Measurements from ENCODE around the gene SLFN12L. TPM values are rescaled to one million over a fixed set of nuclear protein-coding genes. Genes with fewer than 3 reads are reported as not detected.
A peak's percentile ranks its signal among the peaks of the same experiment; 100 is the strongest.
"Not testable (repeated sequence)": the region's sequence is repeated elsewhere in the genome, so short reads cannot be mapped to it uniquely, and the experiment has no call there.

Gene SLFN12L
- total and polyA plus RNA-seq, 3 experiments from 2014 or later = 27.5 to 50.8 (median 48.8) TPM

DNA sequence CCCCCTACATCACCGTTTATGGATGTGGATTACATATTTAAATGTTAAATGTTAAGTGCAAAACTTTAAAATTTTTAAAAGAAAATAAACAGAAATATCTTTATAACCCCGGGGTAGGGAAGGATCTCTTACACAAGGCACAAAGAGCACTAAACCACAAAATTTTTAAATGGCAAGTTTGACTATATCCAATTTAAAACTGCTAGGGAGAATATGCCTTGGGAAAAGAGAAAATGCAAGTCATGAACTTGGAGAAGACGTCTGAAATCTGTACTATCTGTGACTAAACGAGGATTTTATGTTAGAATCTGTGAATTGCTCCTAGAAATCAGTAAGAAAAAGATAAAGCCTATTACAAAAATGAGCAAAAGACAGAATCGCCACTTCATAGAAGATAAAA lies 60.2 kb downstream of the SLFN12L start:
- POLR2A ChIA-PET = no interaction called here
- H3K4me1 Mint-ChIP-seq = peaks cover 50 to 81% (median 61%) of the 10 kb centered on the region in 3 donors
- no peak for DNase-seq
- no peak overlapping the region for H3K4me3 Mint-ChIP-seq
- peaks cover 4% of the 10 kb centered on the region for H3K4me1 ChIP-seq (ENCODE audit: insufficient read depth, low read length)
- peaks cover 48 to 87% (median 55%) of the 10 kb centered on the region in 3 donors for H3K36me3 Mint-ChIP-seq
- no peaks in the 10 kb centered on the region for H3K27me3 ChIP-seq (ENCODE audit: insufficient read depth, low read length, poor library complexity, severe bottlenecking)
- H3K4me3 ChIP-seq (ENCODE audit: low read length) = no peak overlapping the region
- H3K27me3 Mint-ChIP-seq = no peaks in the 10 kb centered on the region
- H3K9me3 ChIP-seq (ENCODE audit: low read length) = no peaks in the 10 kb centered on the region
- H3K36me3 ChIP-seq (ENCODE audit: insufficient read depth, low read length) = peaks cover 17% of the 10 kb centered on the region
- no peak overlapping the region for H3K27ac ChIP-seq (ENCODE audit: low read depth, low read length)
- peaks cover 0 to 2% (median 0%) of the 10 kb centered on the region in 5 donors for H3K9me3 Mint-ChIP-seq
- H3K27ac Mint-ChIP-seq = peak overlapping the region in 6 of 8 donors; percentile 9 to 91 (median 60)
- CTCF ChIA-PET = no interaction called here

DNA sequence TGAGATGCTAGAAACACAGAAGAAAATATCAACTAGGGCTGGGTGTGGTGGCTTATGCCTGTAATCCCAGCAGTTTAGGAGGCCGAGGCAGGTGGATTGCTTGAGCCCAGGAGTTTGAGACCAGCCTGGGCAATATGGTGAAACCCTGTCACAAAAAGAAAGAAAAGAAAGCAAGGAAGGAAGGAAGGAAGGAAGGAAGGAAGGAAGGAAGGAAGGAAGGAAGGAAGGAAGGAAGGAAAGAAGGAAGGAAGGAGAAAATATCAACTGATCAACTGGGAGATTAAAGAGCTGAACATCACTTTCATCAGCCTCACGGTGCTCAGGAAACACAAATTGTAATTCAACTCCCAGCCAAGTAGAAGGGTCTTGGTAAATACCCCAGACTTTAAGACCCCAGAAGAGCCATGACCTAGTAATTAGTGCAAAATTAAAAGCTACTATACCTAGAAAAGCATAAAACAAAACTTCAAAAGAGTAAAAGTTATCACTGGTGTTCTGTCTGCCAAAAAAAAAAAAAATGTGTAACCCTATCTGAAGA lies 61.1 kb downstream of the SLFN12L start:
- Histone ChIP-seq H3K27ac (ENCODE audit: low read depth, low read length) (no peak overlapping the region), H3K4me3 (ENCODE audit: low read length) (no peak overlapping the region), H3K27me3 (ENCODE audit: insufficient read depth, low read length, poor library complexity, severe bottlenecking) (no peaks in the 10 kb centered on the region), H3K9me3 (ENCODE audit: low read length) (no peaks in the 10 kb centered on the region), H3K36me3 (ENCODE audit: insufficient read depth, low read length) (peaks cover 17% of the 10 kb centered on the region), H3K4me1 (ENCODE audit: insufficient read depth, low read length) (peaks cover 4% of the 10 kb centered on the region)
- Mint-ChIP-seq H3K27ac (peak overlapping the region; percentile 33 to 91 (median 73)), H3K36me3 (peaks cover 48 to 85% (median 57%) of the 10 kb centered on the region in 3 donors), H3K4me1 (peaks cover 54 to 79% (median 62%) of the 10 kb centered on the region in 3 donors), H3K9me3 (peaks cover 0 to 6% (median 0%) of the 10 kb centered on the region in 5 donors), H3K4me3 (peak overlapping the region in 1 of 7 donors; percentile 48), H3K27me3 (no peaks in the 10 kb centered on the region)
- CTCF ChIA-PET = interaction anchor here (2.2 kb wide), 1 partner anchor 11 kb away, joined by 6 read pairs; no protein-coding TSS in a partner anchor
- DNase-seq = no peak
- POLR2A ChIA-PET = no interaction called here

DNA sequence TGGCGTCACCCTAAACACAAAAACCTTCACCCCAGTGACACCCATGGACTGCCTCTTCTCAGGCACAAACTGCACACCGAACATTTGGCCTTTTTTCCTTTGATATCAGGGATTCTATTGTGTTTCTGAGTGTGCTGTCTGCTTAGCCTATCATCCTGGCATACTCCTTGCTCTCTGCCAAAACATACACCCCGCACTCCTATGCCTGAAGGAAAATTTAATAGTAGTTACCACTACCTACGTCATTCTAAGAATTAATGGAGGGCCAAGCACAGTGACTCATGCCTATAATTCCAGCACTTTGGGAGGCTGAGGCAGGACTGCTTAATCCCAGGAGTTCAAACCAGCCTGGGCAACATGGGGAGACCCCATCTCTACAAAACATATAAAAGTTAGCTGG lies 69.0 kb downstream of the SLFN12L start:
- peak overlapping the region in 6 of 7 donors; percentile 32 to 72 (median 58) for H3K4me3 Mint-ChIP-seq
- Histone ChIP-seq H3K36me3 (ENCODE audit: insufficient read depth, low read length) (no peaks in the 10 kb centered on the region), H3K27ac (ENCODE audit: low read depth, low read length) (no peak overlapping the region), H3K4me1 (ENCODE audit: insufficient read depth, low read length) (peaks cover 22% of the 10 kb centered on the region), H3K9me3 (ENCODE audit: low read length) (peaks cover 7% of the 10 kb centered on the region), H3K27me3 (ENCODE audit: insufficient read depth, low read length, poor library complexity, severe bottlenecking) (no peaks in the 10 kb centered on the region), H3K4me3 (ENCODE audit: low read length) (no peak overlapping the region)
- peaks cover 0 to 8% (median 5%) of the 10 kb centered on the region in 5 donors for H3K9me3 Mint-ChIP-seq
- H3K27me3 Mint-ChIP-seq = no peaks in the 10 kb centered on the region
- ChIA-PET POLR2A (interaction anchor here (0.7 kb wide), 1 partner anchor 95 kb away, joined by 3 read pairs; no protein-coding TSS in a partner anchor), CTCF (interaction anchor here (1.2 to 2.4 kb wide), 8 partner anchors 10 to 226 kb away, joined by 3 to 7 read pairs (median 5); partner anchors contain the start of genes SLFN13 and SLFN5)
- H3K36me3 Mint-ChIP-seq = peaks cover 8 to 35% (median 29%) of the 10 kb centered on the region in 3 donors
- no peak for DNase-seq
- peaks cover 55 to 72% (median 66%) of the 10 kb centered on the region in 3 donors for H3K4me1 Mint-ChIP-seq
- peak overlapping the region; percentile 83 to 96 (median 89) for H3K27ac Mint-ChIP-seq

DNA sequence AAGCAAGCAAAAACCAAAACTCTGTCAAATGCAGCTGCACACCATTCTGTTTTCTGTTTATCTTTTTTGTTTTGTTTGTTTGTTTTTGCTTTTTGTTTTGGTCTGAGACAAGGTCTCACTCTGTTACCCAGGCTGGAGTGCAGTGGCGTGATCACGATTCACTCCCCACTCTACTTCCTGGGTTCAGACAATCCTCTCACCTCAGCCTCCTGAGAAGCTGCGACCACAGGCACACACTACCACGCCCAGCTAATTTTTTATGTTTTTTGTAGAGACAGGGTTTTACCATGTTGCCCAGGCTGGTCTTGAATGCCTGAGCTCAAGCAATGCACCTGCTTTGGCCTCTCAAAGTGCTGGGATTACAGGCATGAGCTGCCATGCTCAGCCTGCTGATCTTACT lies 69.7 kb downstream of the SLFN12L start:
- ChIA-PET POLR2A (interaction anchor here (0.7 to 1.4 kb wide), 2 partner anchors 94 to 154 kb away, joined by 3 to 4 read pairs; no protein-coding TSS in a partner anchor), CTCF (interaction anchor here (0.6 to 2.4 kb wide), 9 partner anchors 10 to 225 kb away, joined by 3 to 7 read pairs (median 5); partner anchors contain the start of genes SLFN13 and SLFN5)
- H3K36me3 ChIP-seq (ENCODE audit: insufficient read depth, low read length) = no peaks in the 10 kb centered on the region
- H3K4me3 Mint-ChIP-seq = peak overlapping the region in 6 of 7 donors; percentile 48 to 89 (median 68)
- H3K27ac ChIP-seq (ENCODE audit: low read depth, low read length) = no peak overlapping the region
- DNase-seq = peak in 3 of 5 donors; percentile 34 to 62 (median 59)
- H3K4me1 ChIP-seq (ENCODE audit: insufficient read depth, low read length) = peaks cover 22% of the 10 kb centered on the region
- H3K27me3 ChIP-seq (ENCODE audit: insufficient read depth, low read length, poor library complexity, severe bottlenecking) = no peaks in the 10 kb centered on the region
- H3K36me3 Mint-ChIP-seq = peaks cover 5 to 28% (median 24%) of the 10 kb centered on the region in 3 donors
- H3K27me3 Mint-ChIP-seq = no peaks in the 10 kb centered on the region
- no peak overlapping the region for H3K4me3 ChIP-seq (ENCODE audit: low read length)
- peaks cover 7% of the 10 kb centered on the region for H3K9me3 ChIP-seq (ENCODE audit: low read length)
- peak overlapping the region; percentile 83 to 96 (median 89) for H3K27ac Mint-ChIP-seq
- H3K4me1 Mint-ChIP-seq = peaks cover 55 to 75% (median 63%) of the 10 kb centered on the region in 3 donors
- H3K9me3 Mint-ChIP-seq = peaks cover 0 to 8% (median 5%) of the 10 kb centered on the region in 5 donors

DNA sequence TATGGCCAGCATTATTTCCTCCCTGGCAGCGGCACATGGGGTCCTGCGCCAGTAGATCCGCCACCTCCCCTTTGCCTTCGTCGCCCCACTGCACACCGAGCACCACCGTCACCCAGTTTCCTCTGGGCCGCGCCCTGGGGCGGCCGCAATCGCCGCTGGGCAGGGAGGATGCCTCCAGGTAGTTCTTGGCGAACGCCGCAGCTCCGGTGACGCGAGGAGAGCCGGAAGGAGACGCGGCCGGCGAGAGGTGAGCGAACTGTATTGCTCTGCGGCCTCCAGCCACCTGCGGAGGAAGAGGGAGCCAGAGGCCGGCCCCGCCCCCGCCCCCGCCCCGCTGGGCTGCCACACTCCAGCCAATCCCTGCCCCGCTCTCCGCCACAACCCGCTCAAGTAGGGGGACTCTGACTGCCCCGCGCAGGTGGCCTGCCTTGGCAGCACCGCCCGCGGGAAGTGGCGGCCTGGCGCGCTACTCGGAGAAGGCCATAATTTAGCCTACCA lies 77.1 kb downstream of the SLFN12L start:
- Histone ChIP-seq H3K4me3 (ENCODE audit: low read length) (no peak overlapping the region), H3K9me3 (ENCODE audit: low read length) (no peaks in the 10 kb centered on the region), H3K4me1 (ENCODE audit: insufficient read depth, low read length) (peaks cover 7% of the 10 kb centered on the region), H3K27me3 (ENCODE audit: insufficient read depth, low read length, poor library complexity, severe bottlenecking) (no peaks in the 10 kb centered on the region), H3K27ac (ENCODE audit: low read depth, low read length) (peak overlapping the region; percentile 5), H3K36me3 (ENCODE audit: insufficient read depth, low read length) (peaks cover 4% of the 10 kb centered on the region)
- ChIA-PET POLR2A (interaction anchor here (0.5 to 0.6 kb wide), 2 partner anchors 85 to 1627 kb away, joined by 3 read pairs; no protein-coding TSS in a partner anchor), CTCF (interaction anchor here (0.8 to 1.2 kb wide), 3 partner anchors 12 to 74 kb away, joined by 3 to 4 read pairs (median 4); partner anchors contain the start of gene SLFN13)
- Mint-ChIP-seq H3K36me3 (peaks cover 3 to 19% (median 16%) of the 10 kb centered on the region in 3 donors), H3K9me3 (peaks cover 0 to 13% (median 4%) of the 10 kb centered on the region in 5 donors), H3K4me3 (peak overlapping the region; percentile 53 to 88 (median 80)), H3K4me1 (peaks cover 24 to 37% (median 37%) of the 10 kb centered on the region in 3 donors), H3K27me3 (no peaks in the 10 kb centered on the region), H3K27ac (peak overlapping the region; percentile 89 to 99 (median 96))
- peak; percentile 52 to 86 (median 73) for DNase-seq

DNA sequence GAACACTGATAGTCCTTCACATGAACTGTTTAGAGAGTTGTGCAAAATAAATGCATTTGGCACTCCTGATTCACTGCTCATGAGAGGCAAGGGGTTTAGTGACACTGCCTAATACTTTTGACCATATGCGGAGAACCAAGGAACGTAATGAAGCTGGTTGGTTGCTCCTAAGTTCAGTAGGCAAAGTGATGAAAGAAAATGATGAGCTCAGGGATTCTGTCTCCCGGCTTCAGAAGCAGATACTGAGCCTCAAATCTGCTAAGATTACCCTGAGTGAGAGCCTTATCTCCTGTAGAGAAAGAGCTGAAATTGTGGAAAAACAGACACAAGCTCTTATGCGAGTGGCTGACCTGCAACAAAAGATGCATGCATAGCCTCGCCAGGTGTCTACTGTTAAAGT lies 83.4 kb downstream of the SLFN12L start:
- not testable (repeated sequence) for H3K9me3 ChIP-seq (ENCODE audit: low read length)
- POLR2A ChIA-PET = interaction anchor here (0.6 kb wide), 1 partner anchor 143 kb away, joined by 3 read pairs; no protein-coding TSS in a partner anchor

DNA sequence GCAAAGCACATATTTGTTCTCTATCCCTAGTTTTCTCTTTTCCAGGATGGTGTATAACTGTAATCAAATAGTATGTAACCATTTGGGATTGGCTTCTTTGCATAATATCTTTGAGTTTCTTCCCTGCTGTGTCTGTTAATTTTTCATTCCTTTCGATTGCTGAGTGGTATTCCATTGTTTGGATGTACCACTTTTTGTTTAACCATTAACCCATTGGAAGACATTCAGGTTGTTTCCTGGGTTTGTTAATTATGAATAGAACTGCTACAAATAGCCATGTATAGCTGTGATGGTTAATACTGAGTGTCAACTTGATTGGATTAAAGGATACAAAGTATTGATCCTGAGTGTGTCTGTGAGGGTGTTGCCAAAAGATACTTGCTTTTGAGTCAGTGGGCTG lies 84.3 kb downstream of the SLFN12L start:
- peak overlapping the region in 4 of 8 donors; percentile 4 to 17 (median 6) for H3K27ac Mint-ChIP-seq
- H3K4me3 Mint-ChIP-seq = peak overlapping the region in 1 of 7 donors; percentile 0
- peaks cover 0 to 3% (median 0%) of the 10 kb centered on the region in 5 donors for H3K9me3 Mint-ChIP-seq

More for the DNA sequence above, 83.4 kb downstream of the SLFN12L start:
- DNase-seq; H3K4me3 ChIP-seq (ENCODE audit: low read length); H3K27ac ChIP-seq (ENCODE audit: low read depth, low read length); H3K4me1 Mint-ChIP-seq; H3K4me1 ChIP-seq (ENCODE audit: insufficient read depth, low read length); H3K36me3 ChIP-seq (ENCODE audit: insufficient read depth, low read length); H3K36me3 Mint-ChIP-seq; H3K27me3 Mint-ChIP-seq; H3K4me3 Mint-ChIP-seq; H3K27me3 ChIP-seq (ENCODE audit: insufficient read depth, low read length, poor library complexity, severe bottlenecking): not testable (repeated sequence)
- Mint-ChIP-seq H3K9me3 (peaks cover 0 to 10% (median 2%) of the 10 kb centered on the region in 5 donors), H3K27ac (peak overlapping the region in 3 of 8 donors; percentile 40 to 76 (median 64))
- CTCF ChIA-PET = interaction anchor here (0.6 to 1.4 kb wide), 2 partner anchors 11 to 141 kb away, joined by 3 read pairs; no protein-coding TSS in a partner anchor

More for the DNA sequence above, 84.3 kb downstream of the SLFN12L start:
- H3K27me3 ChIP-seq (ENCODE audit: insufficient read depth, low read length, poor library complexity, severe bottlenecking) = no peaks in the 10 kb centered on the region
- peaks cover 5% of the 10 kb centered on the region for H3K4me1 ChIP-seq (ENCODE audit: insufficient read depth, low read length)
- Mint-ChIP-seq H3K36me3 (peaks cover 0 to 3% (median 3%) of the 10 kb centered on the region in 3 donors), H3K27me3 (no peaks in the 10 kb centered on the region), H3K4me1 (peaks cover 3 to 10% (median 10%) of the 10 kb centered on the region in 3 donors)
- H3K27ac ChIP-seq (ENCODE audit: low read depth, low read length) = no peak overlapping the region
- H3K9me3 ChIP-seq (ENCODE audit: low read length) = no peaks in the 10 kb centered on the region
- ChIA-PET POLR2A (no interaction called here), CTCF (interaction anchor here (1.4 kb wide), 1 partner anchor 12 kb away, joined by 3 read pairs; no protein-coding TSS in a partner anchor)
- no peaks in the 10 kb centered on the region for H3K36me3 ChIP-seq (ENCODE audit: insufficient read depth, low read length)
- no peak overlapping the region for H3K4me3 ChIP-seq (ENCODE audit: low read length)
- no peak for DNase-seq
